ENCODE measurements around the gene USB1. TPM values are rescaled to one million over a fixed set of nuclear protein-coding genes. Genes with fewer than 3 reads are reported as not detected.

The USB1 gene
- total and polyA plus RNA-seq, 2 experiments from 2014 or later, result 79.6 to 118 TPM

DNA sequence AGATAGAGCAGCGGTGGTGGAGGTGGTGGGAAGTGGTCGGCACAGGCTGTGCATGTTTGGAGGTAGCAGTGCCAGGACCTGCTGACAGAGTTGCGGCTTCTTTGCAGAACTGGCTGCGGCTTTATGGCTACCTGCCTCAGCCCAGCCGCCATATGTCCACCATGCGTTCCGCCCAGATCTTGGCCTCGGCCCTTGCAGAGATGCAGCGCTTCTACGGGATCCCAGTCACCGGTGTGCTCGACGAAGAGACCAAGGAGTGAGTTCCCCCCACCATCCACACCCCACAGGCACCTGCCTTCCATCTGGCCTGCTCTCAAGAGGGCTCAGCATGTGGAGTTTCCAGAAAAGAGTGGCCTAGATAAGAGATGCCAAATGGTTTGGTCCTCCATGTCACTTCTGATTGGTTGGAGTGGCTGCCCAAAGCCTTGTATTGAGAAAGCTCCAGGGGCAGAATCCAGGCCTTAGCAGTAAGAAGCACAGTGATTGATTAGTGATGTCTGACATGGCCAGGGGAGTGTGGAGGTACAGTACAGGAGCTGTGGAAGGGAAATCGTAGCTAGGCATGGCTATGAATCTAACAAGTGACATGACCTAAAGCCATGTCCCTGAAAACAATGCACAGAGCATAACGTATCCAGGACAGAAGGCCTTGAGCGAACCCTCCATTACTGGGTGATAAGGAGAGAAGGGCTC is 36.3 kb downstream of the USB1 start:
- Histone ChIP-seq H3K79me2 (replicated peaks; ENCODE audit: insufficient read depth) (0 out of 2 replicates have a peak, but pooled peaks cover 9% of the 10 kb centered on the region), H3K36me3 (ENCODE audit: insufficient read depth) (no peaks in the 10 kb centered on the region; the same call in 1 of the 2 replicates), H3F3A (replicated peaks; ENCODE audit: low read depth) (no peaks in the 10 kb centered on the region), H2AFZ (no peak overlapping the region), H3K4me2 (no peak overlapping the region), H3K27me3 (ENCODE audit: insufficient read depth) (no peaks in the 10 kb centered on the region), H4K20me1 (replicated peaks; ENCODE audit: insufficient read depth) (no peaks in the 10 kb centered on the region; the same call in 1 of the 2 replicates), H3K4me1 (ENCODE audit: insufficient read depth) (no peaks in the 10 kb centered on the region; the same call in 1 of the 2 replicates), H3K9me2 (ENCODE audit: insufficient read depth) (no peaks in the 10 kb centered on the region), H3K4me3 (no peak overlapping the region), H3K27ac (ENCODE audit: low read depth) (no peak overlapping the region)
- Mint-ChIP-seq H3K4me3 (no peak overlapping the region), H3K4me1 (peaks cover 6% of the 10 kb centered on the region), H3K27ac (no peak overlapping the region), H3K27me3 (ENCODE audit: insufficient read depth, low read depth, poor library complexity) (peaks cover 8% of the 10 kb centered on the region), H3K36me3 (ENCODE audit: low read depth) (peaks cover 31% of the 10 kb centered on the region), H3K9me3 (peaks cover 4% of the 10 kb centered on the region; the same call in 1 of the 3 replicates)
- no peak for ATAC-seq
- no peak for DNase-seq (ENCODE audit: low spot score)
- TF ChIP-seq CREB1 (CRISPR knock-in tag; IDR thresholded peaks at IDR 0.05; ENCODE audit: low read depth), result no peak

DNA sequence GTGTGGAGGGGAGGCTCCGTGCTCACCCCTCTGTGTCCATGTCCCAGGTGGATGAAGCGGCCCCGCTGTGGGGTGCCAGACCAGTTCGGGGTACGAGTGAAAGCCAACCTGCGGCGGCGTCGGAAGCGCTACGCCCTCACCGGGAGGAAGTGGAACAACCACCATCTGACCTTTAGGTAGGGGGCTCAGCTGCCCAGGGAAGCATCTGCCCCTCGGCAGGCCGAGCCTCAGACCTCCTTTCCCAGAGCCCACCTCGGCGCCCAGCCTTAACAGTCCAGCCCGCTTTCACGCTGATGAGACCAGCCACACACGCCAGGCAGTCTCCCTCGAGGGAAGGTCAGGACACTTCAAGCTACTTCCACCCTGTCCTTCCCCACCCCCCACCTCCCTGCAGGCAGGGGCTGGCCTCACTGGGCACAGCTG is 37.0 kb downstream of the USB1 start:
- Histone ChIP-seq H3K27ac (ENCODE audit: low read depth) (no peak overlapping the region), H3F3A (replicated peaks; ENCODE audit: low read depth) (no peaks in the 10 kb centered on the region), H3K4me2 (no peak overlapping the region), H4K20me1 (replicated peaks; ENCODE audit: insufficient read depth) (no peaks in the 10 kb centered on the region; the same call in 1 of the 2 replicates), H3K79me2 (replicated peaks; ENCODE audit: insufficient read depth) (0 out of 2 replicates have a peak, but pooled peaks cover 9% of the 10 kb centered on the region), H3K36me3 (ENCODE audit: insufficient read depth) (no peaks in the 10 kb centered on the region; the same call in 1 of the 2 replicates), H3K4me1 (ENCODE audit: insufficient read depth) (no peaks in the 10 kb centered on the region), H3K4me3 (no peak overlapping the region), H3K27me3 (ENCODE audit: insufficient read depth) (no peaks in the 10 kb centered on the region), H2AFZ (no peak overlapping the region), H3K9me2 (ENCODE audit: insufficient read depth) (no peaks in the 10 kb centered on the region)
- peaks cover 36% of the 10 kb centered on the region for H3K36me3 Mint-ChIP-seq (ENCODE audit: low read depth)
- H3K27me3 Mint-ChIP-seq (ENCODE audit: insufficient read depth, low read depth, poor library complexity), result peaks cover 8% of the 10 kb centered on the region
- peaks cover 5% of the 10 kb centered on the region for H3K4me1 Mint-ChIP-seq
- H3K27ac Mint-ChIP-seq, result no peak overlapping the region
- peaks cover 4% of the 10 kb centered on the region; the same call in 1 of the 3 replicates for H3K9me3 Mint-ChIP-seq
- DNase-seq (ENCODE audit: low spot score) (no peak), ATAC-seq (no peak)
- no peak overlapping the region for H3K4me3 Mint-ChIP-seq
- TF ChIP-seq POLR2AphosphoS5 (IDR thresholded peaks at IDR 0.05; ENCODE audit: low read depth), result no peak
- TF ChIP-seq, protein P1, sequence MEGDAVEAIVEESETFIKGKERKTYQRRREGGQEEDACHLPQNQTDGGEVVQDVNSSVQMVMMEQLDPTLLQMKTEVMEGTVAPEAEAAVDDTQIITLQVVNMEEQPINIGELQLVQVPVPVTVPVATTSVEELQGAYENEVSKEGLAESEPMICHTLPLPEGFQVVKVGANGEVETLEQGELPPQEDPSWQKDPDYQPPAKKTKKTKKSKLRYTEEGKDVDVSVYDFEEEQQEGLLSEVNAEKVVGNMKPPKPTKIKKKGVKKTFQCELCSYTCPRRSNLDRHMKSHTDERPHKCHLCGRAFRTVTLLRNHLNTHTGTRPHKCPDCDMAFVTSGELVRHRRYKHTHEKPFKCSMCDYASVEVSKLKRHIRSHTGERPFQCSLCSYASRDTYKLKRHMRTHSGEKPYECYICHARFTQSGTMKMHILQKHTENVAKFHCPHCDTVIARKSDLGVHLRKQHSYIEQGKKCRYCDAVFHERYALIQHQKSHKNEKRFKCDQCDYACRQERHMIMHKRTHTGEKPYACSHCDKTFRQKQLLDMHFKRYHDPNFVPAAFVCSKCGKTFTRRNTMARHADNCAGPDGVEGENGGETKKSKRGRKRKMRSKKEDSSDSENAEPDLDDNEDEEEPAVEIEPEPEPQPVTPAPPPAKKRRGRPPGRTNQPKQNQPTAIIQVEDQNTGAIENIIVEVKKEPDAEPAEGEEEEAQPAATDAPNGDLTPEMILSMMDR (conservative IDR thresholded peaks at IDR 0.05; ENCODE audit: low read depth in 2 of 2), result no peak
- no peak for TF ChIP-seq NANOG (IDR thresholded peaks at IDR 0.05; ENCODE audit: borderline replicate concordance)
- TF ChIP-seq STAT1 (IDR thresholded peaks at IDR 0.05; ENCODE audit: unreplicated experiment), result no peak
- TF ChIP-seq, protein P2, sequence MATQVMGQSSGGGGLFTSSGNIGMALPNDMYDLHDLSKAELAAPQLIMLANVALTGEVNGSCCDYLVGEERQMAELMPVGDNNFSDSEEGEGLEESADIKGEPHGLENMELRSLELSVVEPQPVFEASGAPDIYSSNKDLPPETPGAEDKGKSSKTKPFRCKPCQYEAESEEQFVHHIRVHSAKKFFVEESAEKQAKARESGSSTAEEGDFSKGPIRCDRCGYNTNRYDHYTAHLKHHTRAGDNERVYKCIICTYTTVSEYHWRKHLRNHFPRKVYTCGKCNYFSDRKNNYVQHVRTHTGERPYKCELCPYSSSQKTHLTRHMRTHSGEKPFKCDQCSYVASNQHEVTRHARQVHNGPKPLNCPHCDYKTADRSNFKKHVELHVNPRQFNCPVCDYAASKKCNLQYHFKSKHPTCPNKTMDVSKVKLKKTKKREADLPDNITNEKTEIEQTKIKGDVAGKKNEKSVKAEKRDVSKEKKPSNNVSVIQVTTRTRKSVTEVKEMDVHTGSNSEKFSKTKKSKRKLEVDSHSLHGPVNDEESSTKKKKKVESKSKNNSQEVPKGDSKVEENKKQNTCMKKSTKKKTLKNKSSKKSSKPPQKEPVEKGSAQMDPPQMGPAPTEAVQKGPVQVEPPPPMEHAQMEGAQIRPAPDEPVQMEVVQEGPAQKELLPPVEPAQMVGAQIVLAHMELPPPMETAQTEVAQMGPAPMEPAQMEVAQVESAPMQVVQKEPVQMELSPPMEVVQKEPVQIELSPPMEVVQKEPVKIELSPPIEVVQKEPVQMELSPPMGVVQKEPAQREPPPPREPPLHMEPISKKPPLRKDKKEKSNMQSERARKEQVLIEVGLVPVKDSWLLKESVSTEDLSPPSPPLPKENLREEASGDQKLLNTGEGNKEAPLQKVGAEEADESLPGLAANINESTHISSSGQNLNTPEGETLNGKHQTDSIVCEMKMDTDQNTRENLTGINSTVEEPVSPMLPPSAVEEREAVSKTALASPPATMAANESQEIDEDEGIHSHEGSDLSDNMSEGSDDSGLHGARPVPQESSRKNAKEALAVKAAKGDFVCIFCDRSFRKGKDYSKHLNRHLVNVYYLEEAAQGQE (IDR thresholded peaks at IDR 0.05; ENCODE audit: unreplicated experiment), result no peak
- TF ChIP-seq JUNB (IDR thresholded peaks at IDR 0.05; ENCODE audit: unreplicated experiment), result no peak
- no peak for TF ChIP-seq EZH2phosphoT487 (IDR thresholded peaks at IDR 0.05; ENCODE audit: unreplicated experiment)
- TF ChIP-seq, protein P3, sequence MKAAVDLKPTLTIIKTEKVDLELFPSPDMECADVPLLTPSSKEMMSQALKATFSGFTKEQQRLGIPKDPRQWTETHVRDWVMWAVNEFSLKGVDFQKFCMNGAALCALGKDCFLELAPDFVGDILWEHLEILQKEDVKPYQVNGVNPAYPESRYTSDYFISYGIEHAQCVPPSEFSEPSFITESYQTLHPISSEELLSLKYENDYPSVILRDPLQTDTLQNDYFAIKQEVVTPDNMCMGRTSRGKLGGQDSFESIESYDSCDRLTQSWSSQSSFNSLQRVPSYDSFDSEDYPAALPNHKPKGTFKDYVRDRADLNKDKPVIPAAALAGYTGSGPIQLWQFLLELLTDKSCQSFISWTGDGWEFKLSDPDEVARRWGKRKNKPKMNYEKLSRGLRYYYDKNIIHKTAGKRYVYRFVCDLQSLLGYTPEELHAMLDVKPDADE (IDR thresholded peaks at IDR 0.05), result no peak

Data from GM23338 (cell line).